Measurements from ENCODE around the gene ARID3A.

The ARID3A gene

GRCh38 chr19:906480-906879, 19.4 kb upstream of the ARID3A start:
- no peak for TF ChIP-seq JUND (IDR thresholded peaks at IDR 0.05; ENCODE audit: low read depth)
- in situ Hi-C loops (cut with HindIII; ENCODE audit: low pct_unique_long_range_greater_than_20kb, low sequenced_read_pairs) = no loop called here
- no peak for DNase-seq (ENCODE audit: low read depth in 1 of 2, low spot score in 1 of 2)

DNA sequence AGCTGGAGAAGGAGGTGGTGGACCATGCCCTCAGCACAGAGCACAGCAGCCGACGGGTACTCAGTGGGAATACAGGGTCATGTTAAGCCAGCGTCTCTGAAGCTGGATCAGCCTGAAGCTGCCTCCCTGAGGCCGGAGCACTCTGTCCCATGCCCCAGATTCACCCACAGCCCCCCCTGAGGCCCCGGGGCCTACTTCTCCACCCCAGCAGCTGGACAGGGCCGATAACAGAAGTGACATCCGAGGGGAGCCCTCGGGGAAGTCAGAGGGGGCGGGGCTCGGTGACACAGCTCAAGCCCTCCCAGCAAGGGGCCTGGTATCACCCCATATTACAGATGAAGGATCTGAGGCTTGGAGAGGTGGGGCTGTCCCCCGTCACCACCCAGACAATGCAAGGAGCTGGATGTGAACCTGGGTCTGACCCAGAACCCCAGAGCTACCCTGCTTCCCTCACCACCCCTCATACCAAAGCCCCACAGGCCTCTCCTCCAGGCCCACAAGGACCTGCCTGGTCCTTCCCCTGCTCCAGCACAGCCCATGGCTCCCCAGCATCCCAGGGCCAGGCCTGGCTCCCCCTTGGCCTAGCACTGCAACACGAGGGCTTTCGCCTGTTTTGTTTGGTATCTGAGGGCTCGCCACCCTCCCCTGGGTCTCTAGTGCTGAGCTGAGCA, 18.5 kb upstream of the ARID3A start:
- TF ChIP-seq JUND (IDR thresholded peaks at IDR 0.05; ENCODE audit: low read depth) = no peak
- in situ Hi-C loops (cut with HindIII; ENCODE audit: low pct_unique_long_range_greater_than_20kb, low sequenced_read_pairs) = no loop called here
- DNase-seq (ENCODE audit: low read depth in 1 of 2, low spot score in 1 of 2) = no peak

DNA sequence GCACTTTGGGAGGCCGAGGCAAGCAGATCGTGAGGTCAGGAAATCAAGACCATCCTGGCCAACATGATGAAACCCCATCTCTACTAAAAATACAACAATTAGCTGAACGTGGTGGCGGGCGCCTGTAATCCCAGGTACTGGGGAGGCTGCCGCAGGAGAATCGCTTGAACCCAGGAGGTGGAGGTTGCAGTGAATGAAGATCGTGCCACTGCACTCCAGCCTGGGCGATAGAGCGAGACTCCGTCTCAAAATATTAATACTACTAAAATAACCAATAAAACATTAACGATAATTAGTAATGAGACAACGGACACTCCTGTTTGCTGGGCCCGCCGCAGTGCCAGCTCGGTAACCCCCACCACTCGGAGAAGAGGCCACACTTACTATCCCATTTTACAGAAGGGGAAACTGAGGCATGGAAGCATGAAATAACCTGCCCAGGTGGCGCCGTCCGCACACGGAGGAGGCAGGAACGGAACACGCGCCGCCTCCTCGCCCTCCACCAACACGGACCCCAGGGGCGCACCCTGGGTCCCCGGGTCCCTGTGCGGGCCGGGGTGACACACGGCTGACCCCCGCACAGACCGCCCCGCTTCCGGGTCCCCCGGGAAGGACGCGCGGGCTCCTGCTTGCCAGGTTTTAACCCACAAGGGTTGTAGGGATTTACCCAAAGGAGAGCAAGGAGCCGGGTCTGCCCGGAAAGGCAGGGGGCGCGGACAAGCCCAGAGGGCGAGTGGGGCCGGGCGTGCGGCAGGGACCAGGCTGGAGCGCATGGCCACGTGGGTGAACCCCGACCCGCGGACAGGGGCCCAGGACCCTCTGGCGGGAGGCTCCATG, 14.4 kb upstream of the ARID3A start:
- no peak for TF ChIP-seq JUND (IDR thresholded peaks at IDR 0.05; ENCODE audit: low read depth)
- in situ Hi-C loops (cut with HindIII; ENCODE audit: low pct_unique_long_range_greater_than_20kb, low sequenced_read_pairs) = no loop called here
- no peak for DNase-seq (ENCODE audit: low read depth in 1 of 2, low spot score in 1 of 2)

GRCh38 chr19:912181-913079, 13.4 kb upstream of the ARID3A start:
- TF ChIP-seq JUND (IDR thresholded peaks at IDR 0.05; ENCODE audit: low read depth) = no peak
- no peak for DNase-seq (ENCODE audit: low read depth in 1 of 2, low spot score in 1 of 2)
- in situ Hi-C loops (cut with HindIII; ENCODE audit: low pct_unique_long_range_greater_than_20kb, low sequenced_read_pairs) = no loop called here

GRCh38 chr19:913080-913748, 12.6 kb upstream of the ARID3A start, which contains the start of gene R3HDM4:
R3HDM4 (minus strand) TSS chr19:913219; CDS start chr19:913157, 62 bp downstream.
- TF ChIP-seq JUND (IDR thresholded peaks at IDR 0.05; ENCODE audit: low read depth) = no peak
- DNase-seq (ENCODE audit: low read depth in 1 of 2, low spot score in 1 of 2) = peak; percentile 66 to 83
- in situ Hi-C loops (cut with HindIII; ENCODE audit: low pct_unique_long_range_greater_than_20kb, low sequenced_read_pairs) = no loop called here

DNA sequence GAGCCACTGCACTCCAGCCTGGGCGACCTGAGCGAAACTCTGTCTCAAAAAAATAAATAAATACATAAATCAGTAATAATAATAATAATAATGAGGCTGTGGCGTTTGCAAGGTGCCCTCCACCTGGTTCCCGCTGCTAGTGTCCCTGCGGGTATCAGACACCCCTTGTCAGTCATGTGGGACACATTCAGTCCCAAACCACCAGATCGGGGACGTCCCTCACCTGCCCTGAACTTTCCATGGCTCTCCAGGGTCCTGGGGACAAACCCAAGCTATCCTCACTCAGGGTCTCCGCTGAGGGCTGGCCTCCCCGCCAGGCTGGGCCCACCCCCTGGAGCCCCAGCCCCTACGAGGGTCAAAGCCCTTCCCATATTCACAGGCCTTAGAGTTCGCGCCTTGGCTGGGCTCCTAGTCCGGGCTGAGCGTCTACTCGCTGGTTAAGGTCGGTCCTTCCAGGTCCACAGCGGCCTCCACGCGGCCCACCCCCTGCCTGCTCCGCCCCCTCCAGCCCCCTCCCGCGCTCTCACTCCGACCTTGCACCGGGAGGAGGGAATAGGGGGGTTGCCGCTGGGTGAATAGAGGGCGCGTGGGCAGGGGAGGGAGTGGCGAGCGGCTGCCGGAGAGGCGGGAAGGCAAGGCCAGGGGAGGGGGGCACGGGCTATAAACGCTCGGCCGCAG, 9.1 kb upstream of the ARID3A start:
- peak in 1 of 2 experiments; percentile 37 for DNase-seq (ENCODE audit: low read depth in 1 of 2, low spot score in 1 of 2)
- in situ Hi-C loops (cut with HindIII; ENCODE audit: low pct_unique_long_range_greater_than_20kb, low sequenced_read_pairs) = no loop called here
- no peak for TF ChIP-seq JUND (IDR thresholded peaks at IDR 0.05; ENCODE audit: low read depth)

DNA sequence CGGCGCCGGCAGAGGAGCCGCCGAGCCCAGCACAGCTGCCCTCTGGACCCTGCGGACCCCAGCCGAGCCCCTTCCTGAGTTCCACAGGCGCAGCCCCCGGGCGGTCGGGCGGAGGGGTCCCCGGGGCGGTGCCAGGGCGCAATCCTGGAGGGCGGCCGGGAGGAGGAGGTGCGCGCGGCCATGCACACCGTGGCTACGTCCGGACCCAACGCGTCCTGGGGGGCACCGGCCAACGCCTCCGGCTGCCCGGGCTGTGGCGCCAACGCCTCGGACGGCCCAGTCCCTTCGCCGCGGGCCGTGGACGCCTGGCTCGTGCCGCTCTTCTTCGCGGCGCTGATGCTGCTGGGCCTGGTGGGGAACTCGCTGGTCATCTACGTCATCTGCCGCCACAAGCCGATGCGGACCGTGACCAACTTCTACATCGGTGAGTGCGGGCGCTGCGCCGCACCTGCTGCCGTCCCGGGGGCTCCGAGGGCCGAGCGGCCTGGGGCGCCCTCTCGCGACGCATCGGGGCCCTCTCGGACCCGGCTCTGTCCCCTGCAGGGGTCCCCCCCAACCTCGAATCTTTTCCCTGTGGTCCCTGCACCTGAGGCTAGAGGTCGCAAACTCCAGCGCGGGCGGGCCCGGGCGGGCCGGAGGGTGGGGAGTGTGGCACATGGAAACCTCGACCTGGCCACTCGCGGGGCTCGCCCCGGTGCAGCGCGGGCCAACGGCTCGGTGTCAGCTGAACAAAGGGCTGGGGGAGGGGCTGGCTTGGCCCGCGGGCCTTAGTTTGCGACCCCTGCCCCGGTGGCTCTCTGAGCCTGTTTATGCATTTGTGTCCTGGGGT, 8.3 kb upstream of the ARID3A start, which contains the start of gene KISS1R:
Gene KISS1R, plus strand, starts transcription at position 11 of the 829 bp plus-strand sequence. Its CDS starts 170 bp downstream, at position 181.
- DNase-seq (ENCODE audit: low read depth in 1 of 2, low spot score in 1 of 2) = peak in 1 of 2 experiments; percentile 56
- TF ChIP-seq JUND (IDR thresholded peaks at IDR 0.05; ENCODE audit: low read depth) = no peak
- in situ Hi-C loops (cut with HindIII; ENCODE audit: low pct_unique_long_range_greater_than_20kb, low sequenced_read_pairs) = no loop called here

DNA sequence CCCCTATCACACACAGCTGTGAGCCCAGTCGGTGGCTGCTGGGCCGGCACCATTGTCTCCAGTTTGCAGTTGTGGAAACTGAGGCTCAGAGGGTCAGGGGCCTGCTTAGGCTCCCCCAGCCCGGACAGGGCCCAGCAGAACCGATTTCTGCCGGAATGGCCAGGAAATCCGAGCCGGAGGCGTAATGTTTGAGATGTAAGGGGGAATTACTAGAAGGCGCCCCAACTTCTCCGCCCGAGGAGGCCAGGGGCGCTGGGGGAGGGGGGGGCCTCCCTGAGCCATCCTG, 7.7 kb upstream of the ARID3A start:
- in situ Hi-C loops (cut with HindIII; ENCODE audit: low pct_unique_long_range_greater_than_20kb, low sequenced_read_pairs) = no loop called here

DNA sequence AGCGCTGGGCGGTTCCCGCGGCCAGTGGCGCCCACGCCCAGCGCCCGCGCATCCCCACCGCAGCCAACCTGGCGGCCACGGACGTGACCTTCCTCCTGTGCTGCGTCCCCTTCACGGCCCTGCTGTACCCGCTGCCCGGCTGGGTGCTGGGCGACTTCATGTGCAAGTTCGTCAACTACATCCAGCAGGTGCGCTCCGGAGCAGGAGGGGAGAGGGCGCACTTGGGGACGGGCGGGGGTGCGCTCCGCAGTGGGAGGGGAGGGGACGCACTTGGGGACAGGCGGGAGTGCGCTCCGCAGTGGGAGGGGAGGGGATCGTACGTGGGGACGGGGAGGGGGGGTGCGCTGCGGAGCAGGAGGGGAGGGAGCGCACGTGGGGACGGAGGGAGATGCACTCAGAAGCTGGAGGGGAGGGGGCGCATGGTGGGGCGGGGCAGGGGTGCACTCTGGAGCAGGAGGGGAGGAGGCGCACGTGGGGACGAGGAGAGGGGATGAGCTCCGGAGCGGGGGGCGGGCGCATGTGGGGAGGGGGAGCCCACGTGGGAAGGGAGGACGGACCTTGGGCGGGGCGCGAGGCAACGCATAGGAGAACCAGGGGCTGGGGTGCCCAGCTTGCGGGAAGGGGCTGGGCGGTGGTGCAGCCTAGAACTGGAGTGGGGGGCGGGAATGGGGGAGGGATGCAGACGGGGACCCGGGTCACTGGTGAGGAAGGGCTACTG, 7.2 kb upstream of the ARID3A start:
- no peak for TF ChIP-seq JUND (IDR thresholded peaks at IDR 0.05; ENCODE audit: low read depth)
- in situ Hi-C loops (cut with HindIII; ENCODE audit: low pct_unique_long_range_greater_than_20kb, low sequenced_read_pairs) = no loop called here
- peak in 1 of 2 experiments; percentile 41 for DNase-seq (ENCODE audit: low read depth in 1 of 2, low spot score in 1 of 2)

More for the DNA sequence above, 7.7 kb upstream of the ARID3A start:
- no peak for TF ChIP-seq JUND (IDR thresholded peaks at IDR 0.05; ENCODE audit: low read depth)
- no peak for DNase-seq (ENCODE audit: low read depth in 1 of 2, low spot score in 1 of 2)
